KMS-11 (cell line): ENCODE measurements around the gene CTRB2.

Experiments used
- H2AFZ ChIP-seq: fragments of 200-600 bp; sonication (generic); 2 replicates; pipeline ENCODE4 v1.6.1; 2016; ENCODE audit warnings: antibody characterized with exemption, mixed run types, low read depth
- H3K27ac ChIP-seq: fragments of 200-600 bp; sonication (generic); 2 replicates; pipeline ENCODE4 v1.6.1; 2016; ENCODE audit warnings: mild to moderate bottlenecking, mixed run types
- H3K27me3 ChIP-seq: fragments of 200-600 bp; sonication (generic); 2 replicates; pipeline ENCODE4 v1.6.1; 2017; ENCODE audit warnings: mild to moderate bottlenecking, low read depth, mixed run types, moderate library complexity; ENCODE audit not compliant: insufficient read depth
- H3K36me3 ChIP-seq: fragments of 200-600 bp; sonication (generic); 2 replicates; pipeline ENCODE4 v1.6.1; 2017; ENCODE audit warnings: mild to moderate bottlenecking, mixed run types; ENCODE audit not compliant: insufficient read depth
- H3K4me1 ChIP-seq: fragments of 200-600 bp; sonication (generic); 2 replicates; pipeline ENCODE4 v1.6.1; 2016; ENCODE audit warnings: mild to moderate bottlenecking, low read depth, mixed run types; ENCODE audit not compliant: poor library complexity, severe bottlenecking
- H3K4me2 ChIP-seq: fragments of 200-600 bp; sonication (generic); 2 replicates; pipeline ENCODE4 v1.7.0; 2016; ENCODE audit warnings: mild to moderate bottlenecking, mixed run types
- H3K4me3 ChIP-seq: fragments of 200-600 bp; sonication (generic); IDR thresholded peaks from 2 replicates; pipeline ENCODE4 v1.6.1; 2017; ENCODE audit warnings: low read depth, low read length, mixed read lengths; ENCODE audit not compliant: insufficient read depth
- H3K79me2 ChIP-seq: fragments of 200-600 bp; sonication (generic); 2 replicates; pipeline ENCODE4 v1.6.1; 2016; ENCODE audit warnings: low read depth, mixed run types; ENCODE audit not compliant: insufficient read depth
- H3K9ac ChIP-seq: fragments of 200-600 bp; sonication (generic); 2 replicates; pipeline ENCODE4 v1.6.1; 2016; ENCODE audit warnings: mild to moderate bottlenecking, mixed run types
- H4K20me1 ChIP-seq: fragments of 200-600 bp; sonication (generic); 2 replicates; pipeline ENCODE4 v1.6.1; 2016; ENCODE audit warnings: mild to moderate bottlenecking, mixed run types; ENCODE audit not compliant: insufficient read depth
- CTCF ChIP-seq: fragments of 200-600 bp; sonication (generic); conservative IDR thresholded peaks from 2 replicates; pipeline ENCODE4 v1.6.1; 2017; ENCODE audit warnings: low read depth, mild to moderate bottlenecking, antibody characterized with exemption, low read length, moderate library complexity, mixed read lengths

CTRB2 gene

GRCh38 chr16:75228143-75228976 lies 21.4 kb upstream of the CTRB2 start:
- no peaks in the 10 kb centered on the region for H4K20me1 ChIP-seq
- no peak overlapping the region for H3K27ac ChIP-seq
- no peak for TF ChIP-seq CTCF
- H3K9ac ChIP-seq = no peak overlapping the region
- no peak overlapping the region for H3K4me2 ChIP-seq
- no peaks in the 10 kb centered on the region for H3K36me3 ChIP-seq
- H3K27me3 ChIP-seq = no peaks in the 10 kb centered on the region
- no peak overlapping the region for H3K4me3 ChIP-seq
- H3K79me2 ChIP-seq = no peaks in the 10 kb centered on the region
- no peak overlapping the region for H2AFZ ChIP-seq
- no peaks in the 10 kb centered on the region for H3K4me1 ChIP-seq

GRCh38 chr16:75227361-75228142 lies 20.6 kb upstream of the CTRB2 start:
- no peak overlapping the region for H3K9ac ChIP-seq
- no peak overlapping the region for H3K27ac ChIP-seq
- H3K4me2 ChIP-seq = no peak overlapping the region
- H3K4me1 ChIP-seq = no peaks in the 10 kb centered on the region
- no peak overlapping the region for H3K4me3 ChIP-seq
- no peaks in the 10 kb centered on the region for H3K27me3 ChIP-seq
- H3K36me3 ChIP-seq = no peaks in the 10 kb centered on the region
- H2AFZ ChIP-seq = no peak overlapping the region
- H4K20me1 ChIP-seq = no peaks in the 10 kb centered on the region
- TF ChIP-seq CTCF = no peak
- no peaks in the 10 kb centered on the region for H3K79me2 ChIP-seq

- Histone ChIP-seq H3K4me3 (no peak overlapping the region), H3K9ac (no peak overlapping the region), H3K4me2 (no peak overlapping the region), H4K20me1 (no peaks in the 10 kb centered on the region), H3K36me3 (no peaks in the 10 kb centered on the region), H3K27me3 (no peaks in the 10 kb centered on the region), H2AFZ (no peak overlapping the region), H3K4me1 (no peaks in the 10 kb centered on the region), H3K79me2 (no peaks in the 10 kb centered on the region), H3K27ac (no peak overlapping the region)
- TF ChIP-seq CTCF = no peak
Measured at GRCh38 chr16:75226550-75227360, 19.8 kb upstream of the CTRB2 start.

DNA sequence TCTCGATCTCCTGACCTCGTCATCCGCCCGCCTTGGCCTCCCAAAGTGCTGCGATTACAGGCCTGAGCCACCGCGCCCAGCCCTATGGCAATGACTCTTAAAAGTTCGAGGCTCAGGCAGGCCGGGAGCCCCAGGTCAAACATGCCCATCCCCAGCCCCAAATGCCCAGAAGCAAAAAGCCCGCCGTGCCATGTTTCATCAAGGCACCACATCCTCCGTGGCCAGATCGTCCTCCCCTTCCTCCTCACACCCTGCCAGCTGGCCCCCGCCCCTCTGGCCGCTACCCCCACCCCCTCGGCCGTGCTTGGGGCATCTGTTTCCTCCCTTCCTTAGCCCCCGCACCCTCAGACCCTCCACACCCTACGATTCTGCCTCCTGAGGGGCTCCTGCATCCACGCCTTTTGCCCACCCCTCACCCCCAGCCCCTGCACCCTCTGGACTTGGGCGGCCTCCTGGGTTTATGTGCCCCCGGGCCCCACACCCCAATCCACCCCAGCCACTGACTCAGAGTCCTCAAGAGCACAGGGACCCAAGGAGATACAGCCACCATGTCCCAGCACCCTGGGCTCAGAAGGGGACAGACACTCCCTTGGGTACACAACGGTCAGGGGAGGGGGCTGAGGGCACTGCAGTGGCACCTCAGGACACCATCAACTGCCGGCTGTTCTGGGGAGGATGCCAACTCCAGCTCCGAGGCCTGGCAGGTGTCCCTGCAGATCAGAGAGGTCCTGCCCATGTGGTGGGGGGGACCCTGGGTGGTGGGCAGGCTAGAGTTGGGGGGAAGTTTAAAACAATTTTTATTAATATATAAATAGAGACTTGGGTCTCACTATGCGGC lies 18.9 kb upstream of the CTRB2 start:
- no peaks in the 10 kb centered on the region for H4K20me1 ChIP-seq
- no peak overlapping the region for H3K27ac ChIP-seq
- H3K4me3 ChIP-seq = no peak overlapping the region
- no peak overlapping the region for H3K4me2 ChIP-seq
- H2AFZ ChIP-seq = no peak overlapping the region
- no peaks in the 10 kb centered on the region for H3K4me1 ChIP-seq
- no peak for TF ChIP-seq CTCF
- H3K36me3 ChIP-seq = no peaks in the 10 kb centered on the region
- H3K9ac ChIP-seq = no peak overlapping the region
- no peaks in the 10 kb centered on the region for H3K27me3 ChIP-seq
- no peaks in the 10 kb centered on the region for H3K79me2 ChIP-seq
